Gastroesophageal sphincter (tissue), 4 donors: ENCODE results near the gene BOLA1. TPM values are rescaled to one million over a fixed set of nuclear protein-coding genes. Genes with fewer than 3 reads are reported as not detected.

Experiments used
- ATAC-seq: fragments of 150-250 bp; one replicate; pipeline ENCODE4 v1.9.1; 2016; ENCODE audit warnings: mild to moderate bottlenecking, moderate library complexity
- H3K27ac ChIP-seq, 4 donors: fragments of 200-600 bp; sonication (generic) in 3 of 4; 1 replicate in 3 of 4; 2 replicates in 1 of 4; pipeline ENCODE4 v1.5.1; 2016 to 2019
- H3K27me3 ChIP-seq: fragments of 200-600 bp; sonication (generic); one replicate; pipeline ENCODE4 v1.5.1; 2019
- H3K36me3 ChIP-seq, 2 donors: fragments of 200-600 bp; sonication (generic); one replicate each; pipeline ENCODE4 v1.5.1; 2019; ENCODE audit warnings: control low read depth in 1 of 2
- H3K4me1 ChIP-seq, 3 donors: fragments of 200-600 bp; sonication (generic); 1 replicate in 2 of 3; 2 replicates in 1 of 3; pipeline ENCODE4 v1.5.1; 2016 to 2019; ENCODE audit warnings: control low read depth in 2 of 3
- H3K4me3 ChIP-seq, 2 donors: fragments of 200-600 bp; sonication (generic); one replicate each; pipeline ENCODE4 v1.5.1; 2019; ENCODE audit warnings: mild to moderate bottlenecking in 1 of 2, moderate library complexity in 1 of 2
- H3K9me3 ChIP-seq, 3 donors: fragments of 200-600 bp; sonication (generic); one replicate each; pipeline ENCODE4 v1.5.1; 2017 to 2019; ENCODE audit warnings: control low read depth in 2 of 3
- CTCF ChIP-seq, 4 experiments: fragments of 200-600 bp in 2 of 4; fragments of 450-650 bp in 2 of 4; sonication (generic) in 1 of 4; IDR thresholded peaks; one replicate each; pipeline ENCODE4 v1.5.1; 2017 to 2019; ENCODE audit warnings: antibody characterized with exemption in 4 of 4, mild to moderate bottlenecking in 2 of 4, moderate library complexity in 2 of 4
- EP300 ChIP-seq: sonication (generic); formaldehyde crosslinking; IDR thresholded peaks from one replicate; pipeline ENCODE4 v1.6.1; 2017; ENCODE audit warnings: antibody characterized with exemption, mild to moderate bottlenecking
- POLR2A ChIP-seq, 2 donors: fragments of 450-650 bp; IDR thresholded peaks; one replicate each; pipeline ENCODE4 v1.6.1; 2017; ENCODE audit warnings: antibody characterized with exemption in 2 of 2, mild to moderate bottlenecking in 2 of 2, moderate library complexity in 1 of 2
- POLR2AphosphoS5 ChIP-seq: sonication (generic); formaldehyde crosslinking; IDR thresholded peaks from one replicate; pipeline ENCODE4 v1.6.1; 2017; ENCODE audit warnings: antibody characterized with exemption
- WGBS, 2 donors: methylation state at CpG; one replicate each; pipeline ENCODE4 v1.1.5; 2018; ENCODE audit warnings: low coverage in 1 of 2; 5-methylcytosine and 5-hydroxymethylcytosine counted together
- total RNA-seq, 4 donors: library from RNA; depleted of rRNA; stranded (reverse); fragments of >200 nt; gene quantifications; one replicate each; pipeline ENCODE4 v1.1.0, GENCODE V29; 2016

BOLA1 gene
- total RNA-seq, 4 donors from 2014 or later, result 23.9 to 46.2 (median 30.5) TPM

GRCh38 chr1:149926296-149926695 lies 26.9 kb downstream of the BOLA1 start:
- peaks cover 3 to 42% (median 18%) of the 10 kb centered on the region in 3 donors for H3K4me1 ChIP-seq
- no peak overlapping the region for H3K27ac ChIP-seq
- H3K36me3 ChIP-seq, result peaks cover 7 to 77% of the 10 kb centered on the region in 2 donors
- TF ChIP-seq POLR2A (IDR thresholded peaks at IDR 0.05) (no peak), CTCF (IDR thresholded peaks at IDR 0.05) (no peak), EP300 (no peak), POLR2AphosphoS5 (no peak)
- peak overlapping the region in 1 of 2 donors; percentile 69 for H3K4me3 ChIP-seq
- no peak for ATAC-seq
- H3K27me3 ChIP-seq, result no peaks in the 10 kb centered on the region
- WGBS, 2 donors, result 92 to 93% methylated on average over 2 to 4 of the region's 9 CpGs
- H3K9me3 ChIP-seq, result no peaks in the 10 kb centered on the region

- no peaks in the 10 kb centered on the region for H3K9me3 ChIP-seq
- WGBS, 2 donors, result 0 to 4% methylated on average over 5 to 9 of the region's 10 CpGs
- no peaks in the 10 kb centered on the region for H3K27me3 ChIP-seq
- peak overlapping the region; percentile 92 to 96 (median 94) for H3K27ac ChIP-seq
- H3K36me3 ChIP-seq, result peaks cover 7 to 78% of the 10 kb centered on the region in 2 donors
- H3K4me3 ChIP-seq, result peak overlapping the region; percentile 69 to 94
- ATAC-seq, result no peak
- TF ChIP-seq POLR2A (IDR thresholded peaks at IDR 0.05) (no peak), CTCF (IDR thresholded peaks at IDR 0.05) (no peak), POLR2AphosphoS5 (no peak), EP300 (no peak)
- peaks cover 3 to 42% (median 18%) of the 10 kb centered on the region in 3 donors for H3K4me1 ChIP-seq
Measured at GRCh38 chr1:149927056-149927562, 27.7 kb downstream of the BOLA1 start.

- H3K4me1 ChIP-seq, result peaks cover 3 to 42% (median 18%) of the 10 kb centered on the region in 3 donors
- H3K27me3 ChIP-seq, result no peaks in the 10 kb centered on the region
- peak; percentile 94 for TF ChIP-seq POLR2AphosphoS5
- TF ChIP-seq CTCF (IDR thresholded peaks at IDR 0.05), result peak in 3 of 4 experiments; percentile 15 to 39 (median 35)
- TF ChIP-seq EP300, result no peak
- peak; percentile 84 to 92 for TF ChIP-seq POLR2A (IDR thresholded peaks at IDR 0.05)
- H3K27ac ChIP-seq, result peak within 1 kb of the TSS; percentile 92 to 96 (median 94)
- ATAC-seq, result peak; percentile 99
- peaks cover 7 to 78% of the 10 kb centered on the region in 2 donors for H3K36me3 ChIP-seq
- 2% methylated on average over 12 of the region's 47 CpGs; no CpG with 5 or more reads in 1 of the 2 donors for WGBS, 2 donors
- peak within 1 kb of the TSS; percentile 69 to 94 for H3K4me3 ChIP-seq
- H3K9me3 ChIP-seq, result no peaks in the 10 kb centered on the region
Measured at GRCh38 chr1:149927563-149928400, 28.4 kb downstream of the BOLA1 start, which contains the start of gene SF3B4. SF3B4 (minus strand) TSS chr1:149927803; CDS start chr1:149927759, 44 bp downstream.

- WGBS, 2 donors, result no CpG with 5 or more reads among the region's 1 CpG
Measured at GRCh38 chr1:149928401-149928724, 29.0 kb downstream of the BOLA1 start.

More at GRCh38 chr1:149928401-149928724, 29.0 kb downstream of the BOLA1 start:
- no peak for ATAC-seq
- Histone ChIP-seq H3K4me1 (peaks cover 3 to 42% (median 18%) of the 10 kb centered on the region in 3 donors), H3K36me3 (peaks cover 7 to 76% of the 10 kb centered on the region in 2 donors), H3K27me3 (no peaks in the 10 kb centered on the region), H3K9me3 (no peaks in the 10 kb centered on the region), H3K4me3 (peak overlapping the region; percentile 69 to 94), H3K27ac (peak overlapping the region; percentile 92 to 96 (median 94))
- TF ChIP-seq POLR2AphosphoS5 (no peak), EP300 (no peak), CTCF (IDR thresholded peaks at IDR 0.05) (no peak), POLR2A (IDR thresholded peaks at IDR 0.05) (no peak)
